Esophagus muscularis mucosa (tissue), 4 donors: ENCODE data around the gene CHCHD6.

Experiments
- CTCF ChIP-seq, 3 experiments: fragments of 200-600 bp in 2 of 3; fragments of 450-650 bp in 1 of 3; sonication (generic) in 2 of 3; IDR thresholded peaks; one replicate each; pipeline ENCODE4 v1.5.1; 2017 to 2019; ENCODE audit warnings: antibody characterized with exemption in 3 of 3, mild to moderate bottlenecking in 2 of 3, moderate library complexity in 1 of 3
- EP300 ChIP-seq: sonication (generic); formaldehyde crosslinking; IDR thresholded peaks from one replicate; pipeline ENCODE4 v1.6.1; 2017; ENCODE audit warnings: antibody characterized with exemption
- POLR2A ChIP-seq: fragments of 450-650 bp; IDR thresholded peaks from one replicate; pipeline ENCODE4 v1.6.1; 2017; ENCODE audit warnings: antibody characterized with exemption, moderate library complexity, mild to moderate bottlenecking, low read depth
- POLR2AphosphoS5 ChIP-seq, 2 donors: sonication (generic); formaldehyde crosslinking; IDR thresholded peaks; one replicate each; pipeline ENCODE4 v1.6.1; 2017; ENCODE audit warnings: antibody characterized with exemption in 2 of 2

- TF ChIP-seq CTCF (IDR thresholded peaks at IDR 0.05) = no peak
- TF ChIP-seq POLR2A = no peak
- no peak for TF ChIP-seq POLR2AphosphoS5 (IDR thresholded peaks at IDR 0.05)
- TF ChIP-seq EP300 = no peak
Observed at GRCh38 chr3:126887686-126888085, 183.6 kb downstream of the CHCHD6 start.
